ENCODE measurements around the gene GLCE.
A peak's percentile ranks its signal among the peaks of the same experiment; 100 is the strongest.
"Not testable (repeated sequence)": the region's sequence is repeated elsewhere in the genome, so short reads cannot be mapped to it uniquely, and the experiment has no call there.

The GLCE gene

GRCh38 chr15:69302087-69302486, 141.7 kb downstream of the GLCE start:
- not testable (repeated sequence) for DNase-seq

DNA sequence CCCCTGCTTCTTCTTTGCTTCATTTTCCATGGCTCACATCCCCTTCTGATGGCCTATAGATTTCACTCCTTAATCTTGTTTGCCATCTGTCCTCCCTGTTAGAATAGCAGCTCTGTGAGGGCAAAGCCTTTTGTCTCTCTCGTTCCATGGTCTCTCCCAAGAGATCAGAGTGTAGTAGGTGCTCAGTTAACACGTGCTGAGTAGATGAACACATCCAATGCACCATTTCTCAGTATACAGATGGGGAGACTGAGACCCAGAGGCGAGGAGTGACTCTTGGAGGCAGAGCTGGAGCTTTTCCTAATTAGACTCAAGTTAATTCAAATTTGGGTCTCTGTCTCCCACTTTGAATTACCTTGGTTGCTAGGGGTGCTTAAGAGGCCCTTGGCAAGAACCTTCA, 142.5 kb downstream of the GLCE start:
- DNase-seq = no peak

- DNase-seq = peak; percentile 26
Measured at GRCh38 chr15:69303337-69304181, 143.1 kb downstream of the GLCE start.

DNA sequence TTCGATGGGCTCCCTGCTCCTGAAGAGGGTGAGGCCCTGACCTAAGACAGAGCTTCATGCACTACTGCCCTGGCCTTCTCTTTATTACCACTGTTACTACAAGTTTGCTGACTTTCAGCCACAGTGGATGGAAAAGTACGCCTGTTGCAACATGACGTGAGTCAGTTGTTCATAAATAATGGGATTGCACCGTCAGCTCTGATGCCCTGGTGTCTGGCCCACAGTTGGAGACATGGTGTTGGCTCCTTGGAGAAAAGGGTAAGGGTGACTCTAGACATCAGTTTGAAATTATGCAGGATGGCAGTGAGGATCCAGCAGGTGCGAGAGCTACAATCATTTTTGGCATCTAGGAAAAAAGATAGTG, 143.7 kb downstream of the GLCE start:
- DNase-seq = no peak

DNA sequence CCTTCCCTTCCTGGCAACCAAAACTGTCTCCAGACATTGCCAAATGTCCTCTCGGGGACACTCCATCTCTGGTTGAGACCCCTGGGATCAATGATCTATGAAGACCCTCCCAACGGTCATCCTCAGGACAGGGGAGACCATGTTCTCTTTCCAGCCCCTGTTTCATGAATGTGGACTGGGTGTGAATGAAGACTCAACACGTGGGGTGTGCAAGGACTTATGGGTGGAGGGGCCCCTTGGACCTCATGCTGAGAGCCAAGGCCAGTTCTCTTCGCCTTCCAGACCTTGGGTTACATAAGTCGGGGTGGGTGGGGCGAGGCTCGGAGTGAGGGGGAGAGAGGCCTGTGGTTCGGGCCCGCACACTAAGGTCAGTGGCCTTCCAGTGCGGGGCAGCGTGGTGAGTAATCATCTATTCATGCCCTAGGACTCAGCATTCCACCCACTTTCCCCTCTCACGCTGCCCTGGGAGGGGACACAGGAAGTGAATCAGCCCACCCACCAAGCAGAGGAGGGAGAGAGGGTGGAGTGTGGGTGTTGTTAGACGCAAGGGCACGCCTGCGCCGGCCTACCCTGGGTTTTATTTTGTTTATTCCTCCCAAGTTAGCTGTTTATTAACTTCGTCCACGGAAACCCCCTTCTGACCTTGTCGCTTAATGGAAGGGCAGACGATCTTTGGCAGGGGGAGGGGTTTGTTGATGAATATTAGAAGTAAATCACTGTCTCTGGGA, 144.9 kb downstream of the GLCE start:
- no peak for DNase-seq

DNA sequence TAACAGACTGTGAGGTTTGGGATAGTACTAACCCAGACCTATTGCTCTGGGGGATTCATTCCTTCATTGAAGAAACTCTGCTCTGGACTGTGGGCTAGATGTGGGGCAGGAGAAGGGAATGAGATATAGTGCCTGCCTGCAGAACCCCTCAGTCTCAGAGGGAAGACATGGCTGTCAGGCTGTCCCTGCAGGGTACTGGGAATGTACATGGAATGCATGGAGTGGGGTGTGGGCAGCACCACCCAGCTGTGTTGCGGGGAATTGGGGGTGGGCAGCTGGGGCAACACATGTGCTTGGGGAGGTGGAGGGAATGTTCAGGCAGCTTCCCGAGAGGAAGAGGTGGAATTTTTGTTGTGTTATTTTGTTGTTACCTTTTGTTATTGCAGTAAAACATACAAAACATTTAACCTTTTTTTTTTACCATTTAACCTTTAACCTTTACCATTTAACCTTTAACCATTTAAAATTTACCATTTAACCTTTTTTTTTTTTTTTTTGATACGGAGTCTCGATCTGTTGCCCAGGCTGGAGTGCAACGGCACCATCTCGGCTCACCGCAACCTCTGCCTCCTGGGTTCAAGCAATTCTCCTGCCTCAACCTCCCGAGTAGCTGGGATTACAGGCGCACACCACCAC, 145.6 kb downstream of the GLCE start:
- no peak for DNase-seq

- no peak for DNase-seq
Measured at GRCh38 chr15:69307939-69308338, 147.5 kb downstream of the GLCE start.

GRCh38 chr15:69308949-69309348, 148.5 kb downstream of the GLCE start:
- no peak for DNase-seq

DNA sequence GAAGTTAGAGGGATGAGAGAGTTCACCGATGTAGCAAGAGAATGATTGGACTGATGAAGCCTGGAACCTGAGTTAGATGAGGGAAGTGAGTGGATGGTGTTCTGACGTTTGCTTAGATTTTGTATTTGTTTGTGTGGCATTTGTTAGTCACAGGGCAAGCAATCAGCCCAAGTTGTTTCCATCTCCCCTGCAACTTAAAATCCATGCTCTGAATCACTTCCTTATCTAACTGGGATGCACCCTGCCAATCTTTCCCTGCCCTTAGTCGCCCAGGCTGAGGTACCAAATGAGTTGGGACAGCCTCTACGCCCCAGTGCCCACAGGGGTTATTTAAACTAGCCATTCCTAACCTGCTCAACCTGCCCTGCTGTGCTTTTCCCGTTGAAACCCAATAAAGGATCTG, 150.9 kb downstream of the GLCE start:
- DNase-seq = no peak

- no peak for DNase-seq
Measured at GRCh38 chr15:69313432-69314000, 153.1 kb downstream of the GLCE start.

DNA sequence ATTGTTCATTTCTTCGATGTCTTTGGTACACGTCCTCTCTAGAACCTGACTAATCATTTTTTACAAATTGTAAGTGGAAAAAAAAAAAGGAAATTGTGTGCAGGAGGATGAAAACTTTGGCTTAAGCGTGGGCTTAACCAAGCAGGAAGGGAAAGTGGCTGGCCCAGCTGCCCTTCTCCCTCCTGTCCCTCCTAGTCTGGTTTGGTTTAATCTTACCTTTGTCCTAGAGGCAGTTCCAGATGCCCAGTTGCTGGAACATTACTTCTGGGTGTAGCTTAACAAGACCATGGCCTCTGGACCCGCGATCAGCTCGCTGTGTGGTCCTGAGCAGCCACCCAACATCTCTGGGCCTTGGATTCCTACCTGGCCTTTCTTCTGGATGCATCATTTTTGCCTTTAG, 153.7 kb downstream of the GLCE start:
- no peak for DNase-seq

GRCh38 chr15:69314736-69315135, 154.3 kb downstream of the GLCE start:
- no peak for DNase-seq

DNA sequence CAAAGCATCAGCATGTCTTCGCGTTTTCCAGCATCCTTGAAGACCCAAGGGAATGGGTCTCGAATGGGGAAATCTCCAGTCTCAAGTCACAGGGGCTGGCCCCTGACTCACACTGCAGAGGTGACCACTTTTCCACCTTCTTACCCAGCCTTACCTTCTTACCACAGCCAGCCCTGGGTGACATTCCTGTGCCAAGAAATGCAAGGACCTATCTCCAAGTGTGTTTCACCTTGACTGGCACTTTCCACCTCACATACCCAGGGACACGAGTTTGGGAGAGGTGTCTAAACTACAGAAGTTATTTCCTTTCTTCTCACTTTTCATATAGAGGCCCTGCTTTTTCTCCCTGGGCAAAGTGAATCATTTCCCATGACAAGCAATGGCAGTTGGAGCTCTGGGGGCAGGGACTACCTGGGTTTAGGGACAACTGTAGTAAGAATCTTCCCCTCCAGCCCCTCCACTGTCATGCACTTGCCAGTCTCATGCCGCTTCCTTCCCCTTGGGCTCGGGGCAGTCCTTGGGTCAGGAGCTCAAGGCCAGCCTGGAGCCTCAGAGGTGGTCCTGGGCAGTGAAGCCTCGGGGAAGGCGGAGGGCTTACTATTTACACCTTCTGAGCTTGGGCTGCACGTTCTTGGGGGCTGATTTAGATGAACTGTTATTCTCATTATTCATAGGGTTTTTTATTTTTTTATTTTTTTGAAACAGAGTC, 155.1 kb downstream of the GLCE start:
- no peak for DNase-seq

DNA sequence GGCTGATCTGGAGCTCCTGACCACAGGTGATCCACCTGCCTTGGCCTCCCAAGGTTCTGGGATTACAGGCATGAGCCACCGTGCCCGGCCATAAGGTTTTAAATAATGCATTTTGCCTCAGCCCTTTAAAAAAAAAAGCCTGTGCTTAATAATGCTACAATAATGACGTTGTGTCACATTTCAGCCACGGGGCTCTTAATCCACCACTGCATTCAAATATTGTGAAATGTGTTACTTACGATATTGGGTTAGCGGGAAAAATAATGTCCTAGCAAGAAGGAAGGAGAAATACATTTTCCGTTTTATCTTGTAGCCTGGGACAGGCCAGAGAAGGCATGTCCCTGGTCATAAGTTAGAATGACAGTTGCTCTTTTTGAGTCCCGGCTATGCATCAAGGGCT, 155.9 kb downstream of the GLCE start:
- DNase-seq = no peak

- no peak for DNase-seq
Measured at GRCh38 chr15:69317392-69317841, 157.0 kb downstream of the GLCE start.

GRCh38 chr15:69318033-69318432, 157.6 kb downstream of the GLCE start:
- no peak for DNase-seq

DNA sequence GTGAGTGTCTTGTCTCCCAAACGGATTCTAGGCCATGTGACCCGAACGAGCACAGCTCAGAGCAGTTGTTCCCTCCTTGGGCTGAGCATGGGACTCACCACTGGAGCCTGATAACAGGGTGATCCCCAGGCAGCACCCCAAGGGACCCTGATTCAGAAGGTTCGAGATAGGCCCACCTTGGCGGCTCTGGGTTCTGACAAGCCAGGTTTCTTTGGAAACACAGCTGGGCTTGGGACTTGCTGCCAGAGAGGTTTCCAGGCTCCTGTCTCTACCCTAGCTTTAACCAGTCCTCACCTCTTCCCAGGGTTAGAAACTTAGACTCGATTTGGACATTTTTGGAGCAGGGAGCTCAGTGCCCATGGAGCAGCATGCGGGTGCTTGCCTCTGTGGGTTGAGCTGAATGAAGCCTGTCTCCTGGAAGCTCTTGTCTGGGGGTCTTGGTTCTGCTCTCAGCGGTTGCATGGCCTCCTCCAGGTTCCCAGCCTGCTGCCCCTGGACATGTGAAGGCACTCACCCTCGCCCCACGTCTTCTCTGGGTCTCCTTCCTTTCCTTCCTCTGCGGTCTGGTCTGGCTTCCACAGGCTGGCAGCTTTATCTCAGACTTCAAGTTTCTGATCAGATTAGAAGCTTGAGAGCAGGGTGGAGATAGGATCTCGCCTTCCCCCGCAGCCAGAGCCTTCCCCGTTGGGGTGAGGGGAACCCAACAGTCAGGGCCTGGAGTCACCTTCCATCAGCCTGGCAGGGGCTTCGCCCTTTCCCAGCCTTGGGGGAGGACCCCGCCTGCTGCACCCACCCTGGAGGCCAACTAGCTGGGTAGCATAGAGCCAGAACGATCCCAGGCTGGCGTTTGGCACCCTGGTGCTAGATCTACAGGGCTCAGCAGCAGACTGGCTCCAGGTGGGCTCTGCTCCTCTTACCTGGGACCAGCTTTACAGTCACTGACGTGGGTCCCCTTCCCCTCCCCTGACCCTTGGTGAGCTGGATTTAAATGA, 159.2 kb downstream of the GLCE start:
- peak; percentile 12 for DNase-seq

- DNase-seq = peak; percentile 40
Measured at GRCh38 chr15:69320977-69321554, 160.6 kb downstream of the GLCE start.

Data from hematopoietic multipotent progenitor cell treated with erythropoietin and hydrocortisone succinate and interleukin-3 and kit ligand, for 8 days (in vitro differentiated cells).